Measurements from ENCODE around the gene NAP1L4.

DNA sequence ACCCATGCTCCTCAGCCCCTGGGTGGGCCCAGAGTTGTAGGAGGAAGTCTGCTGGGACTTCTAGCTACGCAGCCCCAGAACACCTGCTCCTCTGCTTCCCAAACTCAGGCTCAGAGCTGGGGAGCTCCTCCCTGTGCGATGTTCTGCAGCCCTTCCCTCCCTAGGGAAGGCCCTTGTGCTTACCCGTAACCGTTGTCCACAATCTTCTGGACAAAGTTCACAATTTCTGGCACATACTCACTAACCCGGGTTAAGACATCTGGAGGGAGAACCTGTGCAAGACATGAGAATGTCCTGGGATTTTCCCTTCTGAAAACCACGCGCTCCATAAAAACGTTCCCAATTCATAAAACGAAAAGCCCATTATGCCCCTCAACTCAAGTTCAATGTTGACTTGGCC, 36.7 kb upstream of the NAP1L4 start:
- no peak for TF ChIP-seq TEAD4 (IDR thresholded peaks at IDR 0.05)
- TF ChIP-seq, protein P1, sequence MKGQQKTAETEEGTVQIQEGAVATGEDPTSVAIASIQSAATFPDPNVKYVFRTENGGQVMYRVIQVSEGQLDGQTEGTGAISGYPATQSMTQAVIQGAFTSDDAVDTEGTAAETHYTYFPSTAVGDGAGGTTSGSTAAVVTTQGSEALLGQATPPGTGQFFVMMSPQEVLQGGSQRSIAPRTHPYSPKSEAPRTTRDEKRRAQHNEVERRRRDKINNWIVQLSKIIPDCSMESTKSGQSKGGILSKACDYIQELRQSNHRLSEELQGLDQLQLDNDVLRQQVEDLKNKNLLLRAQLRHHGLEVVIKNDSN (IDR thresholded peaks at IDR 0.05) = no peak
- TF ChIP-seq, protein P2, sequence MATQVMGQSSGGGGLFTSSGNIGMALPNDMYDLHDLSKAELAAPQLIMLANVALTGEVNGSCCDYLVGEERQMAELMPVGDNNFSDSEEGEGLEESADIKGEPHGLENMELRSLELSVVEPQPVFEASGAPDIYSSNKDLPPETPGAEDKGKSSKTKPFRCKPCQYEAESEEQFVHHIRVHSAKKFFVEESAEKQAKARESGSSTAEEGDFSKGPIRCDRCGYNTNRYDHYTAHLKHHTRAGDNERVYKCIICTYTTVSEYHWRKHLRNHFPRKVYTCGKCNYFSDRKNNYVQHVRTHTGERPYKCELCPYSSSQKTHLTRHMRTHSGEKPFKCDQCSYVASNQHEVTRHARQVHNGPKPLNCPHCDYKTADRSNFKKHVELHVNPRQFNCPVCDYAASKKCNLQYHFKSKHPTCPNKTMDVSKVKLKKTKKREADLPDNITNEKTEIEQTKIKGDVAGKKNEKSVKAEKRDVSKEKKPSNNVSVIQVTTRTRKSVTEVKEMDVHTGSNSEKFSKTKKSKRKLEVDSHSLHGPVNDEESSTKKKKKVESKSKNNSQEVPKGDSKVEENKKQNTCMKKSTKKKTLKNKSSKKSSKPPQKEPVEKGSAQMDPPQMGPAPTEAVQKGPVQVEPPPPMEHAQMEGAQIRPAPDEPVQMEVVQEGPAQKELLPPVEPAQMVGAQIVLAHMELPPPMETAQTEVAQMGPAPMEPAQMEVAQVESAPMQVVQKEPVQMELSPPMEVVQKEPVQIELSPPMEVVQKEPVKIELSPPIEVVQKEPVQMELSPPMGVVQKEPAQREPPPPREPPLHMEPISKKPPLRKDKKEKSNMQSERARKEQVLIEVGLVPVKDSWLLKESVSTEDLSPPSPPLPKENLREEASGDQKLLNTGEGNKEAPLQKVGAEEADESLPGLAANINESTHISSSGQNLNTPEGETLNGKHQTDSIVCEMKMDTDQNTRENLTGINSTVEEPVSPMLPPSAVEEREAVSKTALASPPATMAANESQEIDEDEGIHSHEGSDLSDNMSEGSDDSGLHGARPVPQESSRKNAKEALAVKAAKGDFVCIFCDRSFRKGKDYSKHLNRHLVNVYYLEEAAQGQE (IDR thresholded peaks at IDR 0.05; ENCODE audit: low read depth) = no peak
- TF ChIP-seq EP300 (IDR thresholded peaks at IDR 0.05; ENCODE audit: borderline replicate concordance) = no peak
- TF ChIP-seq CEBPB (IDR thresholded peaks at IDR 0.05) = no peak

Data from Ishikawa (cell line).